ENCODE measurements around the gene ARHGAP22. TPM values are rescaled to one million over a fixed set of nuclear protein-coding genes. Genes with fewer than 3 reads are reported as not detected.
A peak's percentile ranks its signal among the peaks of the same experiment; 100 is the strongest.

The ARHGAP22 gene
- total RNA-seq, 1 donor from 2014 or later, result 2.0 TPM

DNA sequence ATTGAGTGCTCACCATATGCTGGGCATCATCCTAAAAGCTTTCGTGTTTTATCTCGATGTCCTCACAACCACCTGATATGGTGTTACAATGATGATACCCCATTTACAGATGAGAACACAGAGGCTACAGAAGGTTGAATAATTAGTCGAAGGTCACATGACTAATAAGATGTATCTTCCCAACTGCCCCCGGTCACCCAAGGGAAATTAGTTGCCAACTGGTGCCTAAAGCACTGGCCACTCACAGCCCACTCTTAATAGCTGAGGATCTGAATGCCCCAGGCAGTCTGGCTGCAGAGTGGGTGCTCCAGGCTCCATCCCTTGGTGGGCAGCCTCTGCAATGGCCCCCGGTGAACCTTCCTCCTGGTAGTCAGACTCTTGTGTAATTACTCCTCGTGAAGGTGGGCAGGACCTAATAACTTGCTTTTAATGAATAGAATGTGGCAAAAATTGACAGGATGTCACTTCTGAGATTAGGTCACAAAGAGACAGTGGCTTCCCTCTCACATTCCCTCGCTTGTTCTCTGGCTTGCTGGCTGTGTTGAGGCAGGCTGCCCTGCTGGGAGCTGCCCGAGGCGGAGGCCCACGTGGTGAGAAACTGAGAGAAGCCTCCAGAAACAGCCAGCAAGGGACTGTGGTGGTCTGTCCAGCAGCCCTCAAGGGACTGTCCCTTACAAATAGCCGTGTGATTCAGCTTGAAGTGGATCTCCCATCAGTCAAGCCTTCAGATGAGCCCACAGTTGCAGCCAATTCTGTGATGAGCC, 109.4 kb downstream of the ARHGAP22 start:
- no peaks in the 10 kb centered on the region for H3K27me3 ChIP-seq
- intact Hi-C loops (cut with DNase I), result no loop called here
- no peaks in the 10 kb centered on the region for H3K9me3 ChIP-seq
- H3K27ac ChIP-seq, result no peak overlapping the region
- DNase-seq (ENCODE audit: low spot score in 2 of 2), result peak in 1 of 2 donors; percentile 50
- peaks cover 0 to 2% of the 10 kb centered on the region in 2 donors for H3K4me1 ChIP-seq
- H3K4me3 ChIP-seq, result no peak overlapping the region
- TF ChIP-seq, protein P1, sequence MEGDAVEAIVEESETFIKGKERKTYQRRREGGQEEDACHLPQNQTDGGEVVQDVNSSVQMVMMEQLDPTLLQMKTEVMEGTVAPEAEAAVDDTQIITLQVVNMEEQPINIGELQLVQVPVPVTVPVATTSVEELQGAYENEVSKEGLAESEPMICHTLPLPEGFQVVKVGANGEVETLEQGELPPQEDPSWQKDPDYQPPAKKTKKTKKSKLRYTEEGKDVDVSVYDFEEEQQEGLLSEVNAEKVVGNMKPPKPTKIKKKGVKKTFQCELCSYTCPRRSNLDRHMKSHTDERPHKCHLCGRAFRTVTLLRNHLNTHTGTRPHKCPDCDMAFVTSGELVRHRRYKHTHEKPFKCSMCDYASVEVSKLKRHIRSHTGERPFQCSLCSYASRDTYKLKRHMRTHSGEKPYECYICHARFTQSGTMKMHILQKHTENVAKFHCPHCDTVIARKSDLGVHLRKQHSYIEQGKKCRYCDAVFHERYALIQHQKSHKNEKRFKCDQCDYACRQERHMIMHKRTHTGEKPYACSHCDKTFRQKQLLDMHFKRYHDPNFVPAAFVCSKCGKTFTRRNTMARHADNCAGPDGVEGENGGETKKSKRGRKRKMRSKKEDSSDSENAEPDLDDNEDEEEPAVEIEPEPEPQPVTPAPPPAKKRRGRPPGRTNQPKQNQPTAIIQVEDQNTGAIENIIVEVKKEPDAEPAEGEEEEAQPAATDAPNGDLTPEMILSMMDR (IDR thresholded peaks at IDR 0.05), result no peak
- no peaks in the 10 kb centered on the region for H3K36me3 ChIP-seq

DNA sequence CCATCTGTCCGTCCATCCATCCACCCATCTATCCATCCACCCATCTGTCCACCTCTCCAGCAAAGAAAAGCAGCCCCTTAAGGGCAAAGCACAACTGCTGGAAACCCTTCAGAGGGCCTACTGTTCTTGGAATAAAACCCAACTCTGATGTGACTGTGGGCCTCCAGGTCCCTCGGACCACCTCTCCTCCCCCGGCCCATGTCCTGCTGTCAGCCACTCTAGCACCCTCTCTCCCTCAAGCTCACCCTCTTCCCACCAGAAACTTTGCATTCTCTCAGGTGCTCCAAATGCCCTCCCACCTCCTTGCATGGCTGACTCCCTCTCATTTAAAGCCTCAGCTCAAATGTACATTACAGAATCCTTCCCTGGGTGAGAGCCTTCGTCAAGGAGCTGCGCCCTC, 110.3 kb downstream of the ARHGAP22 start:
- H3K4me1 ChIP-seq, result peaks cover 0 to 2% of the 10 kb centered on the region in 2 donors
- TF ChIP-seq, protein P1 (IDR thresholded peaks at IDR 0.05), result no peak
- H3K4me3 ChIP-seq, result no peak overlapping the region
- intact Hi-C loops (cut with DNase I), result no loop called here
- no peak overlapping the region for H3K27ac ChIP-seq
- H3K27me3 ChIP-seq, result no peaks in the 10 kb centered on the region
- no peaks in the 10 kb centered on the region for H3K9me3 ChIP-seq
- DNase-seq (ENCODE audit: low spot score in 2 of 2), result peak in 1 of 2 donors; percentile 40
- no peaks in the 10 kb centered on the region for H3K36me3 ChIP-seq

DNA sequence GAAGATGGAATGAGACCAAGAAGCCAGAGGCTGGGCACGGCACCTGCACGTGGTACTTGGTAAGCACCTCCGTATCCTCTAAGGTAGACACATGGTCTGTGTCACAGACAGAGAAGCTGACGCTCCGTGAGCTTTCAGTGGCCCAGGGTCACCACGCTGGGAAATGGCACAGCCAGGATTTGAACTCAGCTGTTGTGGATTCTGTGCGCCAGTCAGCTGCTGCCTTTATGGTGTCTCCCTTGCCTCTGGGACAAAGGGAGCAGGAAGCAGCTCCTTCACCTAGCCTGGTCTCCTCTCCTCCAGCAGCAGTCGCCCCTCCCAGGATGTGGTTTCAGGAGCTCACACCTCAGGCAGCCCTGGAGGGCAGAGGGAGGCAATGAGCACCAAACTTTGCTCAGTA, 110.8 kb downstream of the ARHGAP22 start:
- no peak overlapping the region for H3K27ac ChIP-seq
- intact Hi-C loops (cut with DNase I), result no loop called here
- H3K27me3 ChIP-seq, result no peaks in the 10 kb centered on the region
- no peaks in the 10 kb centered on the region for H3K36me3 ChIP-seq
- no peaks in the 10 kb centered on the region for H3K9me3 ChIP-seq
- DNase-seq (ENCODE audit: low spot score in 2 of 2), result peak in 1 of 2 donors; percentile 47
- peaks cover 0 to 2% of the 10 kb centered on the region in 2 donors for H3K4me1 ChIP-seq
- TF ChIP-seq, protein P1 (IDR thresholded peaks at IDR 0.05), result no peak
- H3K4me3 ChIP-seq, result no peak overlapping the region

DNA sequence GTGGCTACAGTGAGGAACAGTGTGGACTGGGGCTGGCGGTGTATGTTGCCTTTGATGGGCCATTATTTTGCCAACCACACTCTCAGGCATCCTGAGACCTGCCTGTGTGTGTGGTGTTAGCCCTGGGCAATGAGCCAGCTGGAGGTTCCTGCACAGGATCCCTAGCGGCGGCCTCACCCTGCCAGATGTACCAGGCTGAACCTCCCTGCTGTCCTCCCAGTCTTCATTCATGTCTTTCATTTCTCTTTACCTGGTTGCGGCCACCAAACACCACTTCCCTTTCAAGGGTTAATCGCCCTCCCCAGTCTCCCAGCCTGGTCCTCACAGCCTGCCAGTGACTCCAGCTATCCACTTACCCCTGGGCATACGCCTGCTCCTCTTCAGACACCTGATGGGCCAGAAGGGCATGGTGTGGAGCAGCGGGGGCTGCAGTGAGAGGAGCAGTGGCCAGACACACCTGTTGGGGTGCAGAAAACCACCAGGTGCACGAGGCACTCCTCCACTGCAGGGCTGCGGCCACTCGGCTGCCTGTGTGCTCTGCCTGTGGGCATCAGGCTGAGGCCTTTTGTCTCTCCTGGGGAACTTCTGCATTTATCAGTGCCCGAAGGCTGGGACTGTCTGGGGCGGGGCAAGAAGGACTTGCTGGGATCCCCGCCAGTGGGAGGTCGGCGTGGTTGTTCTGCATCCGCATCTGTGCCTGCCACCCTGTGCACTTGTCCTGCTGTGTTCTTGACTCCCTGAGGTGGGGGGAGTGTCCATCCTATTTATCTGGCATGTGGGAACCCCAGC, 111.6 kb downstream of the ARHGAP22 start:
- H3K27me3 ChIP-seq, result no peaks in the 10 kb centered on the region
- no peaks in the 10 kb centered on the region for H3K9me3 ChIP-seq
- DNase-seq (ENCODE audit: low spot score in 2 of 2), result peak in 1 of 2 donors; percentile 64
- H3K4me3 ChIP-seq, result no peak overlapping the region
- H3K27ac ChIP-seq, result no peak overlapping the region
- TF ChIP-seq, protein P1 (IDR thresholded peaks at IDR 0.05), result no peak
- intact Hi-C loops (cut with DNase I), result no loop called here
- peaks cover 0 to 2% of the 10 kb centered on the region in 2 donors for H3K4me1 ChIP-seq
- no peaks in the 10 kb centered on the region for H3K36me3 ChIP-seq

DNA sequence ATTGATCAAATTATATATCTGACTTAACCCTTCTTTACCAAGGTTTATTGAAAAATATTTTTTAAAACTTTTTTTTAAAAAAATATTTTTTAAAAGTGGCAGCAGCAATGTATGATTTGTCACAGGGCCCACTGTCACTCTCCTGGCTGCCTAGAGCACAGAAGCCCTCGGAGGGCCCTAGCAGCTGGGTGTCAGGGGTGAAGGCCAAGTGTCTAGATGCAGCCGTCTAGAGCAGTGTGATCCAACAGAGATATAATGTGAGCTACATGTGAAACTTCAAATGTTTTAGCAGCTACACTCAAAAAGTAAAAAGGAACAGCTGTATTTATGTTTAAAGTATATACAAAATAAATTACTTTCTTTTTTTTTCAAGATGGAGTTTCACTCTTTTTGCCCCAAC, 112.7 kb downstream of the ARHGAP22 start:
- intact Hi-C loops (cut with DNase I), result no loop called here
- Histone ChIP-seq H3K4me3 (no peak overlapping the region), H3K27me3 (no peaks in the 10 kb centered on the region), H3K36me3 (no peaks in the 10 kb centered on the region), H3K9me3 (no peaks in the 10 kb centered on the region), H3K27ac (no peak overlapping the region), H3K4me1 (peaks cover 0 to 2% of the 10 kb centered on the region in 2 donors)
- TF ChIP-seq, protein P1 (IDR thresholded peaks at IDR 0.05), result no peak
- DNase-seq (ENCODE audit: low spot score in 2 of 2), result no peak

Measured in ascending aorta (tissue), 2 donors.